Body of pancreas (tissue), 4 donors: ENCODE results near the gene SYNE1. TPM values are rescaled to one million over a fixed set of nuclear protein-coding genes. Genes with fewer than 3 reads are reported as not detected.

Source experiments
- ATAC-seq: fragments of 150-250 bp; one replicate; pipeline ENCODE4 v1.9.1; 2016
- DNase-seq, 4 donors: peaks; one replicate each; pipeline ENCODE4 v3.0.0-alpha.2; 2019
- H3K27ac ChIP-seq, 4 donors: fragments of 200-600 bp; sonication (generic); 1 replicate in 3 of 4; 2 replicates in 1 of 4; pipeline versions ENCODE4 v1.5.1 to v1.6.1; 2016 to 2019; ENCODE audit warnings: mild to moderate bottlenecking in 1 of 4, mixed read lengths in 1 of 4, moderate library complexity in 1 of 4
- H3K27me3 ChIP-seq, 2 donors: fragments of 200-600 bp; sonication (generic); one replicate each; pipeline ENCODE4 v1.6.0; 2016; ENCODE audit warnings: mild to moderate bottlenecking in 1 of 2
- H3K36me3 ChIP-seq, 2 donors: fragments of 200-600 bp; sonication (generic); replicated peaks in 1 of 2; 2 replicates each; pipeline ENCODE4 v1.5.1; 2016; ENCODE audit warnings: low read depth in 2 of 2; ENCODE audit not compliant: insufficient read depth in 1 of 2
- H3K4me1 ChIP-seq: fragments of 200-600 bp; sonication (generic); one replicate; pipeline ENCODE4 v1.6.0; 2016
- H3K4me3 ChIP-seq, 2 donors: fragments of 200-600 bp; sonication (generic); 1 replicate in 1 of 2; 2 replicates in 1 of 2; pipeline ENCODE4 v1.5.1; 2016 to 2019
- H3K9me3 ChIP-seq, 3 donors: fragments of 200-600 bp; sonication (generic); 1 replicate in 2 of 3; 2 replicates in 1 of 3; pipeline ENCODE4 v1.5.1; 2016
- POLR2A ChIP-seq, 3 donors: fragments of 450-650 bp; IDR thresholded peaks; one replicate each; pipeline ENCODE4 v1.6.1; 2016; ENCODE audit warnings: antibody characterized with exemption in 3 of 3, mild to moderate bottlenecking in 2 of 3
- WGBS, 2 donors: methylation state at CpG; one replicate each; pipeline ENCODE4 v1.1.5; 2017; 5-methylcytosine and 5-hydroxymethylcytosine counted together
- intact Hi-C: fragments of 100-400 bp; cut with DNase I; formaldehyde crosslinking; loops from one replicate; pipeline ENCODE4 v1.15.1; 2023
- total RNA-seq, 2 donors: library from RNA; depleted of rRNA; stranded (reverse); fragments of >200 nt; gene quantifications; one replicate each; pipeline ENCODE4 v1.1.0, GENCODE V29; 2016
- TF ChIP-seq, protein P1 (sequence below), 7 experiments: fragments of 450-650 bp in 4 of 7; fragments of 200-600 bp in 3 of 7; sonication (generic) in 3 of 7; IDR thresholded peaks; one replicate each; pipeline ENCODE4 v1.5.1; 2016 to 2019; ENCODE audit warnings: antibody characterized with exemption in 7 of 7

Gene SYNE1
- total RNA-seq, 2 donors from 2014 or later = 109 to 123 TPM

DNA sequence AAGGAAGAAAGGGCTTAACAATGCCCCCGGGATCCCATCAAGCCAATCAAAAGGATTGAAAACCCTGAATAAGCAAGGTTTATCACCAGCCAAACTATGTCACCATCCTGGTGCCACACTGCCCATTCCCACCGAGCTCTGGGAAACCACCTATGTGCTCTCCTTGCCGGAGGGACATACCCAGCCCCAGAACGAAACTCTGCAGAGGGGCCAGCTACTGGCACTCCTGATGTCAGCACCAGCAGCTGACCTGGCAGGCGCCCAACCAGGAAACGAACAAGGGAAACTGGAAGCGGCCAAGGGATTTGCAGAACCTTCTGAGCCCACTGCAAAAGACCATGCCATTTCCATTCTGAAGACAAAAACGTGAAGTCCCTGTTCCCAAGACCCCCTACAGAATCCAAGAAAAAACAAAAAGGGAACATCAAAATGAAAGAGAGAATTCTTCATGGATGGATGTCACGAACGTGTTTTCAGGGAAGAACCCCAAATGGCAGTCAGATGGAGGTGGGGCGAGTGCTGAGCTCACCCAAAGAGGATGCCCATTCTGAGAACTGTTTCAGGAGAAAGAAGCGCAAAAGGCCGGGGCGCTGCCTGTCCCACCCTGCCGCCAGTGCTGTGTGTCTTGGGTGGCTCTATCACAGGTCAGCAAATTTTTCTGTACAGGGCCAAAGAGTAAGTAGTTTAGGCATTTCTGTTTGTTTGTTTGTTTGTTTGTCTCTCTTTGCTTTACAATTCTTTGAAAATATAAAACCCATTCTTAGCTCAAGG lies 524.5 kb downstream of the SYNE1 start:
- ATAC-seq (peak; percentile 58), DNase-seq (peak; percentile 53 to 69 (median 65))
- Histone ChIP-seq H3K36me3 (no peaks in the 10 kb centered on the region), H3K4me1 (peaks cover 8% of the 10 kb centered on the region), H3K27me3 (no peaks in the 10 kb centered on the region), H3K27ac (no peak overlapping the region), H3K4me3 (no peak overlapping the region), H3K9me3 (no peaks in the 10 kb centered on the region)
- 61 to 64% methylated on average over 15 of the region's 15 CpGs for WGBS, 2 donors
- intact Hi-C loops = no loop called here
- no peak for TF ChIP-seq POLR2A (IDR thresholded peaks at IDR 0.05)
- TF ChIP-seq, protein P1, sequence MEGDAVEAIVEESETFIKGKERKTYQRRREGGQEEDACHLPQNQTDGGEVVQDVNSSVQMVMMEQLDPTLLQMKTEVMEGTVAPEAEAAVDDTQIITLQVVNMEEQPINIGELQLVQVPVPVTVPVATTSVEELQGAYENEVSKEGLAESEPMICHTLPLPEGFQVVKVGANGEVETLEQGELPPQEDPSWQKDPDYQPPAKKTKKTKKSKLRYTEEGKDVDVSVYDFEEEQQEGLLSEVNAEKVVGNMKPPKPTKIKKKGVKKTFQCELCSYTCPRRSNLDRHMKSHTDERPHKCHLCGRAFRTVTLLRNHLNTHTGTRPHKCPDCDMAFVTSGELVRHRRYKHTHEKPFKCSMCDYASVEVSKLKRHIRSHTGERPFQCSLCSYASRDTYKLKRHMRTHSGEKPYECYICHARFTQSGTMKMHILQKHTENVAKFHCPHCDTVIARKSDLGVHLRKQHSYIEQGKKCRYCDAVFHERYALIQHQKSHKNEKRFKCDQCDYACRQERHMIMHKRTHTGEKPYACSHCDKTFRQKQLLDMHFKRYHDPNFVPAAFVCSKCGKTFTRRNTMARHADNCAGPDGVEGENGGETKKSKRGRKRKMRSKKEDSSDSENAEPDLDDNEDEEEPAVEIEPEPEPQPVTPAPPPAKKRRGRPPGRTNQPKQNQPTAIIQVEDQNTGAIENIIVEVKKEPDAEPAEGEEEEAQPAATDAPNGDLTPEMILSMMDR (IDR thresholded peaks at IDR 0.05) = no peak

DNA sequence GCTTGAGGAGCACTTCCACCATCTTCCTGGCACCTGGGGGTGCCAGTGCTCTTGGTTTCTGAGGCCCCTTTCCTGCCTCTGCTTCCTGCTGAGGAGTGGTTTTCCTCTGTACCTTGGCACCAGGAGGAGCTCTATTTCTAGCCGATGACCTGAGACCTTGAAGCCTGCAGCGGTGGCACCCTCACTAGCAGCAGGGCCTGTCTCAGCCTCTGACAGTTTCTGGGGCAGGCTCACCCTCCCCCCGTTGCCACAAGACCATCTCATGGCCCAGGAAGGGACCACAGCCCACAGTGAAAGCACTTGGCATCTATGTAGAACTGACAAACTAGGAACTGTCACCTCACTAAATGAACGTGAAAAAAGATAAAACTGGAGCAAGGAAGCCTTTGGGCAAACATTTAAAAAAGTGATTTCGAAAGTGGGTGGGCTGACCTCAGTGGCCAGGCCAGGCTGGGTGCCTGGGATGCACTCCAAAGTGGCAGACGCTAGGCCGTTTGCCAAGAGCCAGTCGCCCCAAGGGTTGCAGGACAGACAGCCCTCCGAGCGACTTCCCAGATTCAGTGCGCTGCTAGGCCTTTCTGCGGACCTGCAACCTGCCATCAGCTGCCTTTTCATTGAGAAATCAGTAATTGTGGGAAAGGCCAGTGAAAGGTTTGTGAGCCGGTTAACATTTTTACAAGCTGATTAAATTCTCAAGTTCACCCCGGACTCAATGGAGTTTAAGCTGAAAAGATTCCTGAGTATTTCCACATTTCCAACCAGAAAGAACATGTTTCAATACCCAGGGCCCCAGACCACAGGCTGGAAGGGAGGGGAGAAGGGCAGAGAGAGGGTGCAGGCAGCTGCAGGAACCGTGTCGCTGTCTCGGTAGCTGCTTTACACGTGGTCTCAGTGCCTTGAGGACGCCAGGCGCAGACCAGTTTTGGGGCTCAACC lies 526.0 kb downstream of the SYNE1 start:
- H3K27me3 ChIP-seq = no peaks in the 10 kb centered on the region
- no peak for DNase-seq
- no peak overlapping the region for H3K27ac ChIP-seq
- intact Hi-C loops = no loop called here
- H3K4me3 ChIP-seq = no peak overlapping the region
- WGBS, 2 donors = 63 to 67% methylated on average over 19 to 20 of the region's 20 CpGs
- H3K36me3 ChIP-seq = no peaks in the 10 kb centered on the region
- TF ChIP-seq POLR2A (IDR thresholded peaks at IDR 0.05) = no peak
- TF ChIP-seq, protein P1 (IDR thresholded peaks at IDR 0.05) = no peak
- no peaks in the 10 kb centered on the region for H3K4me1 ChIP-seq
- H3K9me3 ChIP-seq = no peaks in the 10 kb centered on the region
- no peak for ATAC-seq

DNA sequence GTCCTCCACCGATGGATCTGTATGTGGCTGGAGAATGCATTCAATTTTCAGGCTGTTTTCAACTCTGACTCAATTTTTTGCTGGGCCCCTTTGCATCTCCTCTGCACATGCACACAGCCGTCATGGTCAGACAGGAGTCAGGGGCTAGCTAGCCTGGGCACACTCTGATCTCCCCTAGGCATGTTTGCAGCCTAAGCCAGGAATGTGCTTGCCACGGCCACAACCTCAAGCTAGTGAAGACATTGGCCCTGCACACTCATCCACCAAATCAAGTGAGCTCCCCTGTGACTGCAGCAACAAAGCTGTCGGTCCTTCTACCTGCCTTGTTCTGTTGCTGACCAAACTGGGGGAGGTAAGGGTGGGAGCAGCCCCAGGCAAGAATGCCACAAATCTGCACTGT lies 529.2 kb downstream of the SYNE1 start:
- no peaks in the 10 kb centered on the region for H3K4me1 ChIP-seq
- H3K27me3 ChIP-seq = no peaks in the 10 kb centered on the region
- H3K9me3 ChIP-seq = no peaks in the 10 kb centered on the region
- H3K4me3 ChIP-seq = no peak overlapping the region
- no peak for DNase-seq
- intact Hi-C loops = no loop called here
- TF ChIP-seq, protein P1 (IDR thresholded peaks at IDR 0.05) = no peak
- TF ChIP-seq POLR2A (IDR thresholded peaks at IDR 0.05) = no peak
- 62 to 88% methylated on average over 4 of the region's 4 CpGs for WGBS, 2 donors
- no peaks in the 10 kb centered on the region for H3K36me3 ChIP-seq
- ATAC-seq = no peak
- H3K27ac ChIP-seq = no peak overlapping the region

DNA sequence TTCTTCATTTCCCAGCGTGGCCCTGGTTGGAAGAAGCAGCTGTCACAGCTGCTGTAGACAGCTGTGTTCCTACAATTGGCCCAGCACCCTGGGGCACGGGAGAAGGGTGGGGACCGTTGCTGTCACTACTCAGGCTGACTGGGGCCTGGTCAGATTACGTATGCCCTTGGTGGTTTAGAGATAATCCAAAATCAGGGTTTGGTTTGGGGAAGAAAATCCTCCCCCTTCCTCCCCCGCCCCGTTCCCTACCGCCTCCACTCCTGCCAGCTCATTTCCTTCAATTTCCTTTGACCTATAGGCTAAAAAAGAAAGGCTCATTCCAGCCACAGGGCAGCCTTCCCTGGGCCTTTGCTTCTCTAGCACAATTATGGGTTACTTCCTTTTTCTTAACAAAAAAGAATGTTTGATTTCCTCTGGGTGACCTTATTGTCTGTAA lies 537.0 kb downstream of the SYNE1 start:
- Histone ChIP-seq H3K27ac (no peak overlapping the region), H3K9me3 (no peaks in the 10 kb centered on the region), H3K27me3 (no peaks in the 10 kb centered on the region), H3K36me3 (no peaks in the 10 kb centered on the region), H3K4me3 (no peak overlapping the region), H3K4me1 (no peaks in the 10 kb centered on the region)
- TF ChIP-seq, protein P1 (IDR thresholded peaks at IDR 0.05) = no peak
- TF ChIP-seq POLR2A (IDR thresholded peaks at IDR 0.05) = no peak
- ATAC-seq = no peak
- peak in 1 of 4 donors; percentile 44 for DNase-seq
- WGBS, 2 donors = 58 to 72% methylated on average over 6 to 7 of the region's 7 CpGs
- intact Hi-C loops = no loop called here
